GM21528 (cell line): ENCODE data around the gene LGALS7B.
"Not testable (repeated sequence)": the region's sequence is repeated elsewhere in the genome, so short reads cannot be mapped to it uniquely, and the experiment has no call there.

Source experiments
- ATAC-seq: cut with Tn5 transposase; IDR thresholded peaks from one replicate; pipeline ENCODE4 v1.9.1; 2021; ENCODE audit warnings: mild to moderate bottlenecking, moderate library complexity; ENCODE audit not compliant: unreplicated experiment, low FRiP score

Gene LGALS7B

DNA sequence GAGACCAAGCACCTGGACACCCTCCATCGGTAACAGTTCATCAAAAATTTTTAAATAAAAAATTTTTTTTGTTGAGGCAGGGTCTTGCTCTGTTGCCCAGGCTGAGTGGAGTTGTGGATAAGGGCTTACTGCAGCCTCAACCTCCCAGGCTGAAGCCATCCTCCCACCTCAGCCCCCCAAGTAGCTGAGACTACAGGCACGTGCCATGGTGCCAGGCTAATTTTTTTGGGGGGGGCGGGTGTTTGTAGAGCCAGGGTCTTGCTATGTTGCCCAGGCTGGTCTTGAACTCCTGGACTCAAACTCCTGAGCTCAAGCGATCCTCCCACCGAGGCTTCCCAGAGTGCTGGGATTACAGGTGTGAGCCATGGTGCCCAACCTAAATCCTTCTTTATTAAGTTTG lies 4.7 kb downstream of the LGALS7B start:
- ATAC-seq: no peak

DNA sequence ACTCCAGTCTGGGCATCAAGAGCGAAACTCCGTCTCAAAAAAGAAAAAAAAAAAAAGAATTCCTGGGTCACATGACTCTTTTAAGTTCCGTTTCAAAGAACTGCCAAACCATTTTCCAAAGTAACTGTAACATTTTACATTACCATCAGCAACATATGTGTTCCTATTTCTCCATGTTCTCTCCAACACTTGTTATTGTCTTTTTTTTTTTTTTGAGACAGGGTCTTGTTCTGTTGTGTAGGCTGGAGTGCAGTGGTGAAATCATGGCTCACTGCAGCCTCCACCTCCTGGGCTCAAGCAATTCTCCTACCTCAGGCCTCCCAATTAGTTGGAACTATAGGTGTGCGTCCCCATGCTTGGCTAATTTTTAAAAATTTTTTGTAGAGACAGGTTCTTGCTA lies 6.5 kb downstream of the LGALS7B start:
- ATAC-seq: no peak

DNA sequence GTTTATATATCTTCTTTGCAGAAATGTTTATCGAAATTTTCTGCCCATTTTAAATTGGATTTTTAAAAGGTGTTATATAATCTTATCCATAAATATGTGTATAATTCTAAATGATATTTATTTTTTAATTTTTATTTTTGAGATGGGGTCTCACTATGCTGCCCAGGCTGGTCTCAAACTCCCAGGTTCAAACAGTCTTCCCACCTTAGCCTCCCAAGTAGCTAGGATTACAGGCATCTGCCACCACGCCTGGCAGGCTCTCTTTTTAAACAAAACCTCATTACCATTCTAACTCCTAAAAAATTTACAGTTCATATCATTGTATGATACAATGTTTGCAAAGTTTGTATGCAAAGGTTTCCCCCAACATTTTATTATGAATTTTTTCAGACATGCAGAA lies 7.2 kb downstream of the LGALS7B start:
- no peak for ATAC-seq

DNA sequence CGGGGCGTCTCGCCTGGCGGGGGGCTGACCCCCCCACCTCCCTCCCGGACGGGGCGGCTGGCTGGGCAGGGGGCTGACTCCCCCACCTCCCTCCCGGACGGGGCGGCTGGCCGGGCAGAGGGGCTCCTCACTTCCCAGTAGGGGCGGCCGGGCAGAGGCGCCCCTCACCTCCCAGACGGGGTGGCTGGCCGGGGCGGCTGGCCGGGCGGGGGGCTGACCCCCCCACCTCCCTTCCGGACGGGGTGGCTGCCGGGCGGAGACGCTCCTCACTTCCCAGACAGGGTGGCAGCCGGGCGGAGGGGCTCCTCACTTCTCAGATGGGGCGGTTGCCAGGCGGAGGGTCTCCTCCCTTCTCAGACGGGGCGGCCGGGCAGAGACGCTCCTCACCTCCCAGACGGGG lies 8.8 kb downstream of the LGALS7B start:
- not testable (repeated sequence) for ATAC-seq

DNA sequence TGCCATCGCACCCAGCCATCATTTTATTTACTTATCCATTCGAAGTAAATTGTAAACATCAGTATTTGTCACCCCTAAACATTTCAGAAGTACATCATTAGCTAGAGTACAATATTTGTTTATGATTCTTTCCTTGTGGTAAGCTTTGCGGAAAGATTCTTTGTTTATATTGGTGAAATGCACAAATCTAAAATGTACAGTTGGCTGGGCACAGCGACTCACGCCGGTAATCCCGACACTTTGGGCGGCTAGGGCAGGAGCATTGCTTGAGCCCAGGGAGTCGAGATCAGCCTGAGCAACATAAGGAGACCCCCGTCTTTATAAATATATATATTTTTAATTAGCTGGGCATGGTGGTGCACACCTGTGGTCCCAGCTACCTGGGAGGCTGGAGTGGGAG lies 10.1 kb downstream of the LGALS7B start:
- no peak for ATAC-seq

DNA sequence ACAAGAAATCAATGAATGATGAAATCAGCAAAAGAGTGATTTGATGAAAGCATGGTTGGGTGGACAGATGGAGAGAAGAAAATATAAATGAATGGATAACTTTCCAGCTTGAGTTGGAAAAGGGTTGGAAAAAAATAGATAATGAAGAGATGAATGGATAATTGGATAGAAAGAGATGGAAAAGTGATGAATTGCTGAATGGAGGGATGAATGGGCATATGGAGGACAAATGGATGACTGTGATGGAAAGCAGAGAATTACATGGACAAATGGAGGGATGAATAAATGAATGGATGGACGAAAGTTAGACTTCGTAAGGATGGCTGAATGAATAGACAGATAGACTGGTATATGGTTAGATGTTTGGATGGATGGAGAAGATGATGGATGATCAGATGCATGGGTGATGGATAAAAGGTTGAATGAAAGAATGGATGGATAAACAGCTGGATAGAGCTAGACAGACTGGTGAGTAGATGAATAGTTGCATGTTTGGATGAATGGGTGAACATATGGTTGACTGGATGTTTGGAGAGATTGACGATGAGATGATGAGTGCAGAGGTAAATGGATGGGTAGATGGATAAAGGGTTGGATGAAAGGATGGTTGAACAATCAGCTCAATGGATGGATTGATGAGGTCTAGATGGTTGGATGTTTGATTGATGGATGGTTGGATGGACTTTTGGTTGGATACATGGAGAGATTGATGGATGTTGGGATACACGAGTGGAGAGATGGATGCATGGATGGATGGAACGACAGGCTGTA lies 11.8 kb downstream of the LGALS7B start:
- no peak for ATAC-seq

DNA sequence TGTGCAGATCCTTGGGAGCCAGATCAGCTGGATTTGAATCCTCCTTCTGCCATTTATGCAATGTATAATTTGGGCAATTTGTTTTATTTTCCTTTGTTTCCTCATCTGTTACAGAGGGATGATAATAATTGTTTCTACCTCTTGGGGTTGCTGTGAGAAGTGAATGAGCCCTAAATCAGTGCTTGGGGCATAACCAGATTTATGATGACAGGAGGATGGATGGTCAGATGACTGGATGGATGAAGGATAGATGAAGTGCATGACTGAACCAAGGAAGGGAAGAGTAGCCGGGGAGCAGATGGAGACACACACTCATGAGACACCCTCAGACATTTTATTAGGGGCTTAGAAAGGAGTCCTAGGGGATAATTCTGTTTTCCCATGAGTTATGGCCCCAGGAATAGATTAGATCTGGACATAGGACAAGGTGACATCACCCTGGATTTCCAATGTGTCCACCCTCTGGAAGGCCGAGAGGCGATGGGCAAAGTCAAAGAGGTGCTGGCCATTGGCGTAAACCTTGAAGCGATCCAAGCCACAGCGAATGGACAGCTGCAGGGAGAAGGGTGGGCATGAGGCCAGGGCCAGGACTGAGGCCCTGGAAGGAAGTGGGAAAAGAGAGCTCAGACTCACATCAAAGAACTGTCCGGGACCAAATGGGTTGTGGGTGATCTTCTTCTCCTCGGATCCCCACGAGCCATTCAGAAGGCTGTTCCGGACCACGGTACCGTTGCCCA lies 12.5 kb downstream of the LGALS7B start:
- no peak for ATAC-seq

GRCh38 chr19:38803543-38803942 lies 14.5 kb downstream of the LGALS7B start:
- ATAC-seq: no peak

DNA sequence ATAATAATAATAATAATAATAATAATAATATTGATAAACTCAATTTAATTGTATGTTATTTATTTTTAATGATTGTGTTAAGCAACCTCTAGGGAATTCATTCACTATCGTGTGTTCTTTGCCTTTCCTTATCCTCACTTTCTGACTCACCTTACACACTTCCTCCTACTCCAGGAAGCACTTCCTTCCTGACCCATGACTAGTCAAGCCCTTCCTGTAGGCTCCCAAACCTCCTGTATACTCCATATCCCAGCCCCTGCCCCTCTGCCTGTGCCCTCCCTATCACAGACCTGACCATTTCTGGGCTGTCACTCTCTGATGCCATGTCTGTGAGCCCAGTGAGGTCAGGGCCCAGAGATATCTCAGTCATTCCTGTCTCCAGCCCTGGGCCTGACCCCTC lies 16.2 kb downstream of the LGALS7B start:
- ATAC-seq: no peak

GRCh38 chr19:38806371-38806770 lies 17.4 kb downstream of the LGALS7B start:
- ATAC-seq: no peak

DNA sequence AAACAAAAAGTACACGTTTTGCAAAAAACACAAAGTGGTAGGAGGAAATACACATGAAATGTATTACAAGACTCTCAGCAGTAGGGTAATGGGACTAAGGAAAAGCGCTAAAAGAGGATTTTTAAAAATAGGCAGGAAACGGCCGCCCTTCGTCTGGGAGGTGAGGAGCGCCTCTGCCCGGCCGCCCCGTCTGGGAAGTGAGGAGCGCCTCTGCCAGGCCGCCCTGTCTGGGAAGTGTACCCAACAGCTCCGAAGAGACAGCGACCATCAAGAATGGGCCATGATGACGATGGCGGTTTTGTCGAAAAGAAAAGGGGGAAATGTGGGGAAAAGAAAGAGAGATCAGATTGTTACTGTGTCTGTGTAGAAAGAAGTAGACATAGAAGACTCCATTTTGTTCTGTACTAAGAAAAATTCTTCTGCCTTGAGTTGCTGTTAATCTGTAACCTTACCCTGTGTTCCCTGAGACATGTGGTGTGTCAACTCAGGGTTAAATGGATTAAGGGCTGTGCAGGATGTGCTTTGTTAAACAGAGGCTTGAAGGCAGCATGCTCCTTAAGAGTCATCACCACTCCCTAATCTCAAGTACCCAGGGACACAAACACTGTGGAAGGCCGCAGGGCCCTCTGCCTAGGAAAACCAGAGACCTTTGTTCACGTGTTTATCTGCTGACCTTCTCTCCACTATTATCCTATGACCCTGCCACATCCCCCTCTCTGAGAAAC lies 18.5 kb downstream of the LGALS7B start:
- not testable (repeated sequence) for ATAC-seq

DNA sequence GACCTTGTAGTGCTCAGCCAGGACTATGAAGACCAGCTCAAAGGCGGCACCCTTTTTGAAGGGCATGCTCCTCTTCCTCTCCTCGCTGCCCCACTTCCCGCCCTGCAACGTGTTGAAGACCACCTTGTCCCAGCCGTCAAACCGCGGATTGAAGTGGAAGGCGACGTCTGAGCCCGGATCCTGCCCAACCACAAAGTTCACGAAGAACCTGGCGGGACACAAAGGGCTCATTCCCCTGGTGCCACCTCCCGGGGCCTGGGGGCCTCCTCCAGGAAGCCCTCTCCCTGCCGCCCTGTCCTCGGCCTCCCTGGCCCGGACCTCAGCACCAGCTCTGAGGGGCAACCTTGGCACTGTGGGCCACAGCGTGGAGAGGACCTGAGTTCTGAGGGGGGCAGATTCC lies 19.7 kb downstream of the LGALS7B start:
- no peak for ATAC-seq

- ATAC-seq: no peak
Observed at GRCh38 chr19:38809592-38810252, 20.7 kb downstream of the LGALS7B start.

DNA sequence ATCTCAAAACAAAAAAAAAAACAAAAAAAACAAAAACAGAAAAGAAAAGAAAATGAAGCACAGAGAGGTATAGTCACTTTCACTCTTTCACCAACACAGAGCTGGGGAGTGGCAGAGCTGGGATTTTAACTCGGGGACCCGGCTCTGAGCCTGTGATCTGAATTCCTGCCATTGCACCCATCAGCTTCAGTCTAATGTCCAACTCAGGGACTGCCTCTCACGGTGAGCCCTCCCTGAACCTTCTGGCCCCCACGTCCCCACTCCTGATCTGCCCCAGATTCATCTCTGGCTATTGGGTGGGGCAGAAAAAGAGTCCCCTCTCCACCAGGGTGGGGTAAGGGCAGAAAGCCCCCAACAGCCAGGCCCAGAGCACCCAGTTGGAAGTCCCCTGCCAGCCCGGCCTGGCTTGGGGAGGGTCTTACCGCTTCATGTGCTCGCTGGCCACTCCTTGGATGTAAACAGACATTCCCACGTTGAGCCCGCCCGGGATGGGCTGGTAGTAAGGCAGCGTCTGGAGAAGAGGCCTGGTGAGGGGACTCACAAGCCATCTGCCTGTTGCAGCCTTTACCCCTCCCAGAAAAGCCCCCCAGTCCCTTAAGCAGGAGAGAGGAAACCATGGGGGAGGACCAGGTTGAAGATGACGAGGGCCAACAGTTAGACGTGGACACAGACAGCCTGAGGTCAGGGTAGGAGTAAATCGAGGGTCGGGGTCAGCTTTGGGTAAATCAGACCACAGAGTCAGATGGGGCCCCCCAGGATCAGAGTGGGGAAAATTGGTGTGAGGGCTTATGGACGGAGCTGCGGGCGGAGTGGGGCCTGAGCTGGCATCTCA lies 23.2 kb downstream of the LGALS7B start:
- ATAC-seq: no peak

GRCh38 chr19:38812841-38813320 lies 23.9 kb downstream of the LGALS7B start, which contains the start of gene LGALS4:
Gene LGALS4, minus strand, starts transcription at chr19:38812945. Its CDS starts 59 bp downstream, at chr19:38812886.
- ATAC-seq: no peak

GRCh38 chr19:38813323-38813722 lies 24.3 kb downstream of the LGALS7B start:
- ATAC-seq: no peak

DNA sequence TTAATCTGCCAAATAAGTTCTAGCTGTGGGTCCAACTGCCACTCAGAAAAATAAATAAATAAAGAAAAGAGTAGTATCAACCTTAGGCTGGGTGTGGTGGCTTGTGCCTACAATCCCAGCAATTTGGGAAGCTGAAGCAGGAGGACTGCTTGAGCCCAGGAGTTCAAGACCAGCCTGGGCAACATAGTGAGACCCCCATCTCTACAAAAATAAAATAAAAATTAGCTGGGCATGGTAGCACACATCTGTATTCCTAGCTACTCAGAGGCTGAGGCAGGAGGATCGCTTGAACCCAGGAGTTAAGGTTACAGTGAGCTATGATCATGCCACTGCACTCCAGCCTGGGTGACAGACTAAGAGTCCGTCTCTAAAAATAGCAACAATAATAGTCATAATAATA lies 24.9 kb downstream of the LGALS7B start:
- not testable (repeated sequence) for ATAC-seq

DNA sequence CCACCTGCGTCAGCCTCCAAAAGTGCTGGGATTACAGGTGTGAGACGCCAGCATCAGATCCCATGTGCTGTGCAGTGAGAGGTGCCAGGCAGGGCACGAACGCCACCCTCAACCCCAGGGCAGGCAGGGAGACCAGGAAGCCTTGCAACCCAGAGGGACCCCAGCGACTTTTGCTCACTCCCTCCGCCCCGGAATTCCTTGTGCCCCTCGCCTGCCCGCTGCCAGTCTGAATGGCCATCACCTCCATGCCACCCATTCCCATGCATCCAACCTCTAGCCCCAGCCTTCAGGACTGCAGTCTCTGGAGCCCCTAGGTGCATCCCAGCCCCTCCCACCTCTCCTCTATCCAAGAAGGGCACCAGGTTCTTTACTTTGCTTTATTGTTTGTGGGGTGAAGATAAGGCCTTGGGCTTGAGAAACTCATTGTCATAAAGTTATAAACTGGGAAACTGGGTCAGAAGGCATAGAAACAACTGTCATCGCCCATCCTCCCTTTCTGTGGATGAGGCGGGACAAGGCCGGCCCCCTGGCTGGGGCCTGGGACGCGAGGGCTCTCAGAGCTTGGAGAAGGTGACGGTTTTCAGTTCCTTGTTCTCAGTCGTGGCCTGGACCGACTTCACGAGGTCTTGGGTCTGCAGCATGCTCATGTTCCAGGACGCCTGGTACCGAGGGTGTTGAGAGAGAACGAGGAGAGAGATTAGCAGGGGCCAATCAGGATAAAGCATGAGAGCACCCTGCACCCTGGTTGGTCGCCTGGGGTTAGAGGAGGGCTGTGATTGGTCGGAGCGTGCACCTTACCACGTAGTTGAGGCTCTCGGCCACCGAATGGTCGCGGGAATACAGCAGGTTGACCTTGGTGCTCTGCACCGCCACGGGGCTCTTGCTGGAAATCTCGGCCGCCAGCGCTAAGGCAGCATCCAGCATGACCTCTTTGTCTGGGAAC lies 26.3 kb downstream of the LGALS7B start:
- ATAC-seq: no peak
